Fibroblast of the aortic adventitia (primary cell): ENCODE results near the gene LRCH1. TPM values are rescaled to one million over a fixed set of nuclear protein-coding genes. Genes with fewer than 3 reads are reported as not detected.

Experiments used
- DNase-seq: peaks from one replicate; pipeline ENCODE4 v3.0.0-alpha.2; 2010; ENCODE audit warnings: low read depth
- H3K4me3 ChIP-seq: 2 replicates; pipeline ENCODE4 v1.5.1; 2011; ENCODE audit warnings: low read depth, mild to moderate bottlenecking, control low read depth, low read length, moderate library complexity
- total RNA-seq: library from RNA; depleted of rRNA; stranded (reverse); fragments of >200 nt; gene quantifications from 2 replicates; pipeline ENCODE4 v1.2.3, GENCODE V29; 2012; ENCODE audit warnings: low replicate concordance
- TF ChIP-seq, protein P1 (sequence below): IDR thresholded peaks from 2 replicates; pipeline ENCODE4 v1.5.1; 2011; ENCODE audit warnings: mild to moderate bottlenecking, low read length, control low read depth, inconsistent platforms; ENCODE audit not compliant: insufficient read depth

Gene LRCH1
- total RNA-seq, 1 donor: 9.5 TPM

GRCh38 chr13:46698910-46699460 is 146.0 kb downstream of the LRCH1 start:
- no peak overlapping the region for H3K4me3 ChIP-seq
- TF ChIP-seq, protein P1, sequence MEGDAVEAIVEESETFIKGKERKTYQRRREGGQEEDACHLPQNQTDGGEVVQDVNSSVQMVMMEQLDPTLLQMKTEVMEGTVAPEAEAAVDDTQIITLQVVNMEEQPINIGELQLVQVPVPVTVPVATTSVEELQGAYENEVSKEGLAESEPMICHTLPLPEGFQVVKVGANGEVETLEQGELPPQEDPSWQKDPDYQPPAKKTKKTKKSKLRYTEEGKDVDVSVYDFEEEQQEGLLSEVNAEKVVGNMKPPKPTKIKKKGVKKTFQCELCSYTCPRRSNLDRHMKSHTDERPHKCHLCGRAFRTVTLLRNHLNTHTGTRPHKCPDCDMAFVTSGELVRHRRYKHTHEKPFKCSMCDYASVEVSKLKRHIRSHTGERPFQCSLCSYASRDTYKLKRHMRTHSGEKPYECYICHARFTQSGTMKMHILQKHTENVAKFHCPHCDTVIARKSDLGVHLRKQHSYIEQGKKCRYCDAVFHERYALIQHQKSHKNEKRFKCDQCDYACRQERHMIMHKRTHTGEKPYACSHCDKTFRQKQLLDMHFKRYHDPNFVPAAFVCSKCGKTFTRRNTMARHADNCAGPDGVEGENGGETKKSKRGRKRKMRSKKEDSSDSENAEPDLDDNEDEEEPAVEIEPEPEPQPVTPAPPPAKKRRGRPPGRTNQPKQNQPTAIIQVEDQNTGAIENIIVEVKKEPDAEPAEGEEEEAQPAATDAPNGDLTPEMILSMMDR: no peak
- peak; percentile 64 for DNase-seq

DNA sequence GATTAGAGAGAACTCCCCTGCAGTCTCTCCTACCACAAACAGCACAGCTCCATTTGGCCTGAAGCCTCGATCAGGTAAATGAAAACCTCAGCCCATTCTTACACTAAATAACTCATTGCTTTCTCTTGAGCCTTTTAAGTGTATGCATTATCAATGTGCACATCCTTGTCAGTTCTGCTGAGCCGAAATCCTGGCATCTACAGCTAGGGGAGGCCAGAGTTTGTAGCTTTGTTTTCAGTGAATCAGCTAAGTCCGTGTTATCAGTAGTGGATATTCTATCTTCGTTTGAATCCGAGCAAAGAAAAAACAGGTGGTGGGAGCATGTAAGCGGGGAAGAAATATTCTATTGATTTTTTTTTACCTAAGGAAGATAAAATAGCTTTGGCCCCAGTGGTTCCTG is 159.6 kb downstream of the LRCH1 start:
- H3K4me3 ChIP-seq: no peak overlapping the region
- DNase-seq: no peak
- TF ChIP-seq, protein P1: peak; percentile 24

GRCh38 chr13:46715363-46715762 is 162.4 kb downstream of the LRCH1 start:
- TF ChIP-seq, protein P1: no peak
- H3K4me3 ChIP-seq: no peak overlapping the region
- no peak for DNase-seq

DNA sequence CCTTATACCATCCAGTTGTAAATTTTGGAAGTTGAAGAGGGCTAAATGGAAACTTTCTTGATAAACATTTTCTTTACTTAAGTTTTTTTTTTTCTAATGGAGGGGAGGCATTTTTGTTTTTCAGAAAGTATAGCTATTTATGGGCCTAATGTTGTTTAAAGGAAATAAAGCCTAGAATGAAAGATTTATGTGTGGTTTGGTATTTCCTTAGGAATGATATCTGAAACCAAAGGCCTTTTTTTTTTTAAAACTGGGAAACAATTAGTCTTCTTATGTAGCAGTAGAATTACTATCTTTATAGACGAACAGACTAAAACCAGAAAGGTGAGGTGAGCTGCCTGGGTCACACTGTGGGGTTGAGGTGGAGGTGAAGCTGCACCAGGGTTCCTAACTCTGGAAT is 163.9 kb downstream of the LRCH1 start:
- H3K4me3 ChIP-seq: no peak overlapping the region
- no peak for DNase-seq
- TF ChIP-seq, protein P1: no peak

- no peak for DNase-seq
- no peak overlapping the region for H3K4me3 ChIP-seq
- TF ChIP-seq, protein P1: no peak
Observed at GRCh38 chr13:46717275-46717674, 164.3 kb downstream of the LRCH1 start.

GRCh38 chr13:46717856-46718255 is 164.9 kb downstream of the LRCH1 start:
- no peak overlapping the region for H3K4me3 ChIP-seq
- DNase-seq: no peak
- TF ChIP-seq, protein P1: no peak

GRCh38 chr13:46720189-46720588 is 167.2 kb downstream of the LRCH1 start:
- H3K4me3 ChIP-seq: no peak overlapping the region
- TF ChIP-seq, protein P1: no peak
- no peak for DNase-seq
